Ishikawa (cell line): ENCODE results near the gene ALG2.

Experiments
- CEBPB ChIP-seq: IDR thresholded peaks from 2 replicates; pipeline ENCODE4 v1.6.1; 2012
- CREB1 ChIP-seq: IDR thresholded peaks from 2 replicates; pipeline ENCODE4 v1.6.1; 2012; ENCODE audit warnings: low read depth
- EGR1 ChIP-seq: IDR thresholded peaks from 2 replicates; pipeline ENCODE4 v1.6.1; 2012
- EP300 ChIP-seq: IDR thresholded peaks from 2 replicates; pipeline ENCODE4 v1.6.1; 2012; ENCODE audit warnings: borderline replicate concordance
- FOXM1 ChIP-seq: IDR thresholded peaks from 2 replicates; pipeline ENCODE4 v1.6.1; 2012; ENCODE audit warnings: low read depth, borderline replicate concordance
- NFIC ChIP-seq: IDR thresholded peaks from 2 replicates; pipeline ENCODE4 v1.6.1; 2012
- RAD21 ChIP-seq: IDR thresholded peaks from 2 replicates; pipeline ENCODE4 v1.6.1; 2012; ENCODE audit warnings: low read depth
- TAF1 ChIP-seq: IDR thresholded peaks from 2 replicates; pipeline ENCODE4 v1.6.1; 2012; ENCODE audit warnings: low read depth, mild to moderate bottlenecking
- TCF12 ChIP-seq: IDR thresholded peaks from 2 replicates; pipeline ENCODE4 v1.6.1; 2012; ENCODE audit warnings: low read depth
- TEAD4 ChIP-seq: IDR thresholded peaks from 2 replicates; pipeline ENCODE4 v1.6.1; 2012
- YY1 ChIP-seq: IDR thresholded peaks from 2 replicates; pipeline ENCODE4 v1.6.1; 2012; ENCODE audit warnings: low read depth
- ZBTB7A ChIP-seq: IDR thresholded peaks from 2 replicates; pipeline ENCODE4 v1.6.1; 2012; ENCODE audit warnings: low read depth
- TF ChIP-seq, protein P1 (sequence below): IDR thresholded peaks from 2 replicates; pipeline ENCODE4 v1.6.1; 2012; ENCODE audit warnings: low read depth, mild to moderate bottlenecking
- TF ChIP-seq, protein P2 (sequence below): IDR thresholded peaks from 2 replicates; pipeline ENCODE4 v1.6.1; 2012
- TF ChIP-seq, protein P3 (sequence below): IDR thresholded peaks from 2 replicates; pipeline ENCODE4 v1.6.1; 2012

Gene ALG2

DNA sequence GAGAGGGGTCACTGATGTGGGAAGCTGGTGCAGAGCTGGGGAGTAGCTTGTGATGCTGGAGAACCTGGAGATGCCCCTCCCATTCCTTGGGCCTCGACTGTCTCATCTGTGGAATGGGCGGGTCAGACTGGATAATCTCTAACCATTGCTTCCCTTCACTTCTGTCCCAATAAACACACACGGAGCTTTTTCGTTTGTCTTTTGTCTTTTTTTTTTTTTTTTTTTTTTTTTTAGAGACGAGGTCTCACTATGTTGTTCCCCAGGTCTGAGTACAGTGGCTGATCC lies 36.5 kb downstream of the ALG2 start:
- no peak for TF ChIP-seq ZBTB7A

GRCh38 chr9:99184475-99185347 lies 37.0 kb downstream of the ALG2 start:
- TF ChIP-seq CEBPB (no peak), RAD21 (peak; percentile 87)

GRCh38 chr9:99184110-99184474 lies 37.6 kb downstream of the ALG2 start:
- TF ChIP-seq, protein P1, sequence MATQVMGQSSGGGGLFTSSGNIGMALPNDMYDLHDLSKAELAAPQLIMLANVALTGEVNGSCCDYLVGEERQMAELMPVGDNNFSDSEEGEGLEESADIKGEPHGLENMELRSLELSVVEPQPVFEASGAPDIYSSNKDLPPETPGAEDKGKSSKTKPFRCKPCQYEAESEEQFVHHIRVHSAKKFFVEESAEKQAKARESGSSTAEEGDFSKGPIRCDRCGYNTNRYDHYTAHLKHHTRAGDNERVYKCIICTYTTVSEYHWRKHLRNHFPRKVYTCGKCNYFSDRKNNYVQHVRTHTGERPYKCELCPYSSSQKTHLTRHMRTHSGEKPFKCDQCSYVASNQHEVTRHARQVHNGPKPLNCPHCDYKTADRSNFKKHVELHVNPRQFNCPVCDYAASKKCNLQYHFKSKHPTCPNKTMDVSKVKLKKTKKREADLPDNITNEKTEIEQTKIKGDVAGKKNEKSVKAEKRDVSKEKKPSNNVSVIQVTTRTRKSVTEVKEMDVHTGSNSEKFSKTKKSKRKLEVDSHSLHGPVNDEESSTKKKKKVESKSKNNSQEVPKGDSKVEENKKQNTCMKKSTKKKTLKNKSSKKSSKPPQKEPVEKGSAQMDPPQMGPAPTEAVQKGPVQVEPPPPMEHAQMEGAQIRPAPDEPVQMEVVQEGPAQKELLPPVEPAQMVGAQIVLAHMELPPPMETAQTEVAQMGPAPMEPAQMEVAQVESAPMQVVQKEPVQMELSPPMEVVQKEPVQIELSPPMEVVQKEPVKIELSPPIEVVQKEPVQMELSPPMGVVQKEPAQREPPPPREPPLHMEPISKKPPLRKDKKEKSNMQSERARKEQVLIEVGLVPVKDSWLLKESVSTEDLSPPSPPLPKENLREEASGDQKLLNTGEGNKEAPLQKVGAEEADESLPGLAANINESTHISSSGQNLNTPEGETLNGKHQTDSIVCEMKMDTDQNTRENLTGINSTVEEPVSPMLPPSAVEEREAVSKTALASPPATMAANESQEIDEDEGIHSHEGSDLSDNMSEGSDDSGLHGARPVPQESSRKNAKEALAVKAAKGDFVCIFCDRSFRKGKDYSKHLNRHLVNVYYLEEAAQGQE, result no peak
- TF ChIP-seq CREB1 (no peak), RAD21 (no peak)

DNA sequence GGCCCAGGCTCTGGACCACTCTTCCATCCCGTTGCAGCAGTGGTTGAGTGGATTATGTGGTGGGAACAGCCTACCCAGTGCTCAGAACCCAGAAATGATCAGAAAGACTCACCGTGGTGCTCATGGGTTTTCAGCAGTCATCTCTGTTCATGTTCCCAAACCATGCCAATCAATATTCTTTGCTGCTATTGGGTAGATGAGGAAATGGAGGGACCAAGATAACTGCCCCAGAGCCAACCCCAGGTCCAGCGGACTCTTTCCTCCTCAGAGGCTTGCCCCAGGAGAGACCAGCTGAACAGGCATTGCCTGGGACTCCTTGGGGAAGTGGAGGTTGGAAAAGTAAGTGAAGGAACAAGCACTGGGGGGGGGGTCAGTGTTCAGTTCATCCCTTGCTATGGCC lies 38.1 kb downstream of the ALG2 start:
- TF ChIP-seq TCF12, result no peak
- no peak for TF ChIP-seq RAD21
- TF ChIP-seq CEBPB, result no peak
- no peak for TF ChIP-seq TAF1
- no peak for TF ChIP-seq EP300
- no peak for TF ChIP-seq NFIC
- no peak for TF ChIP-seq YY1
- no peak for TF ChIP-seq EGR1
- TF ChIP-seq, protein P2, sequence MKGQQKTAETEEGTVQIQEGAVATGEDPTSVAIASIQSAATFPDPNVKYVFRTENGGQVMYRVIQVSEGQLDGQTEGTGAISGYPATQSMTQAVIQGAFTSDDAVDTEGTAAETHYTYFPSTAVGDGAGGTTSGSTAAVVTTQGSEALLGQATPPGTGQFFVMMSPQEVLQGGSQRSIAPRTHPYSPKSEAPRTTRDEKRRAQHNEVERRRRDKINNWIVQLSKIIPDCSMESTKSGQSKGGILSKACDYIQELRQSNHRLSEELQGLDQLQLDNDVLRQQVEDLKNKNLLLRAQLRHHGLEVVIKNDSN, result no peak
- TF ChIP-seq TEAD4, result no peak
- TF ChIP-seq, protein P1, result no peak
- TF ChIP-seq FOXM1, result no peak
- no peak for TF ChIP-seq ZBTB7A
- TF ChIP-seq CREB1, result no peak
- TF ChIP-seq, protein P3, sequence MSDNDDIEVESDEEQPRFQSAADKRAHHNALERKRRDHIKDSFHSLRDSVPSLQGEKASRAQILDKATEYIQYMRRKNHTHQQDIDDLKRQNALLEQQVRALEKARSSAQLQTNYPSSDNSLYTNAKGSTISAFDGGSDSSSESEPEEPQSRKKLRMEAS, result no peak

GRCh38 chr9:99182356-99182755 lies 39.4 kb downstream of the ALG2 start:
- TF ChIP-seq EGR1 (no peak), NFIC (no peak), CREB1 (no peak)

DNA sequence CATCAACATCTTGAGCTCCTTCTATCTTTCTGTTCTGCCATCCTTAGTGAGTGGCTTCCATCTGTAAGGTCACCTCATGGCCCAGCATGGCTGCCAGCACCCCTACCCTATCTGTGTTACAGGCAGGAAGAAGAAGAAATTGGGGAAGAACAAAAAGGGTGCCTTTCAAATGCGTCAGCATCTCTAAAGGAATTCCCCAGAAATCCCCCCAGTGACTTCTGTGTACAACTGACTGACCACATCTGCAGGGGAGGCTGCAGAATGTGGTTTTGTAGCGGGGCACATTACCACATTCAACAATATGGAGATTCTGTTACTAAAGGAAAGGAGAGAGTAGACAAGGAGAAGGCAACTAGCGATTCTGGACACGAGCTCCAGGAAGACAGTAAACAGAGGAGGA lies 40.1 kb downstream of the ALG2 start:
- TF ChIP-seq CREB1, result no peak
- TF ChIP-seq, protein P2, result no peak
- TF ChIP-seq EGR1, result no peak
- TF ChIP-seq CEBPB, result no peak
- TF ChIP-seq EP300, result no peak
- TF ChIP-seq, protein P1, result no peak
- TF ChIP-seq, protein P3, result no peak
- no peak for TF ChIP-seq TAF1
- no peak for TF ChIP-seq FOXM1
- TF ChIP-seq ZBTB7A, result no peak
- no peak for TF ChIP-seq YY1
- TF ChIP-seq NFIC, result no peak
